ENCODE measurements around the gene CBFA2T3. TPM values are rescaled to one million over a fixed set of nuclear protein-coding genes. Genes with fewer than 3 reads are reported as not detected.

CBFA2T3 gene
- total RNA-seq, 4 donors from 2014 or later: 1.4 to 5.8 (median 1.5) TPM

DNA sequence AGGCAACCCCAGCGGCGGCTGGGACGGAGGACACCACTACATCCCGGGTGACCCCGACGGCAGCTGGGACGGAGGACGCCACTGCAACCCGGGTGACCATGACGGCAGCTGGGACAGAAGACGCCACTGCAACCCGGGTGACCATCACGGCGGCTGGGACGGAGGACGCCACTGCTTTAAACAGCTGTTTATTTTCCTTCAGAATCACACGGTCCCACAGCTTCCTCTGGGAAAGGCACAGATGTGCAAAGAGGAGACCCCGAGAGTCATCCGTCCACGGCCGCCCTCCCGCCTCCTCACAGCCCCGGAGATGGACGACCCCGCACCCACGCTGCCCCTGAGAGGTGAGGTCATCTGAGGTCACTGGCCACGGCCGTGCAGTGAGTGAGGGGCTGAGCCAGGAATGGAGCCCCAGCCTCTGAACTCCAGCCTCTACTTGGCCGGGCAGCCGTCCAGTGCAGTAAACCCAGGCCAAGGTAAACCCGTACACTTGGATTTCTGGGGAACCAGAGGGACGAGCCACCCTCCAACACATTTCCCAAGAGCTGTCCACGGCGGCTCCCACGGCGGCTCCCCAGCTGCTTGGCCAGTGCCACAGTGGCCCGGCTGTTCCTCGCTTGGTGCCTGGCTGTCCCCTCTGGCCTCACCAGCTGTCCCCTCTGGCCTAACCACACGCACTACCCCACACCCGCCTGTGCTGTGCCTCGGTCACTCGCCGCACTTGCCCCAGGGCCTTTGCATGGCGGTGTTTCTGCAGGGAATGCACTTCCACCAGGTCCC is 67.4 kb downstream of the CBFA2T3 start:
- no peak for ATAC-seq
- 70 to 72% methylated on average over 16 to 18 of the region's 44 CpGs for WGBS, 2 donors (ENCODE audit: low coverage in 1 of 2)
- H3K4me1 ChIP-seq: peaks cover 0 to 19% (median 0%) of the 10 kb centered on the region in 3 donors
- H3K36me3 ChIP-seq: no peaks in the 10 kb centered on the region
- no peaks in the 10 kb centered on the region for H3K9me3 ChIP-seq
- H3K27me3 ChIP-seq: peaks cover 69% of the 10 kb centered on the region
- TF ChIP-seq, protein P1, sequence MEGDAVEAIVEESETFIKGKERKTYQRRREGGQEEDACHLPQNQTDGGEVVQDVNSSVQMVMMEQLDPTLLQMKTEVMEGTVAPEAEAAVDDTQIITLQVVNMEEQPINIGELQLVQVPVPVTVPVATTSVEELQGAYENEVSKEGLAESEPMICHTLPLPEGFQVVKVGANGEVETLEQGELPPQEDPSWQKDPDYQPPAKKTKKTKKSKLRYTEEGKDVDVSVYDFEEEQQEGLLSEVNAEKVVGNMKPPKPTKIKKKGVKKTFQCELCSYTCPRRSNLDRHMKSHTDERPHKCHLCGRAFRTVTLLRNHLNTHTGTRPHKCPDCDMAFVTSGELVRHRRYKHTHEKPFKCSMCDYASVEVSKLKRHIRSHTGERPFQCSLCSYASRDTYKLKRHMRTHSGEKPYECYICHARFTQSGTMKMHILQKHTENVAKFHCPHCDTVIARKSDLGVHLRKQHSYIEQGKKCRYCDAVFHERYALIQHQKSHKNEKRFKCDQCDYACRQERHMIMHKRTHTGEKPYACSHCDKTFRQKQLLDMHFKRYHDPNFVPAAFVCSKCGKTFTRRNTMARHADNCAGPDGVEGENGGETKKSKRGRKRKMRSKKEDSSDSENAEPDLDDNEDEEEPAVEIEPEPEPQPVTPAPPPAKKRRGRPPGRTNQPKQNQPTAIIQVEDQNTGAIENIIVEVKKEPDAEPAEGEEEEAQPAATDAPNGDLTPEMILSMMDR (IDR thresholded peaks at IDR 0.05): no peak
- TF ChIP-seq POLR2AphosphoS5 (IDR thresholded peaks at IDR 0.05) (no peak), EP300 (IDR thresholded peaks at IDR 0.05) (no peak), POLR2A (IDR thresholded peaks at IDR 0.05) (no peak)
- H3K4me3 ChIP-seq: no peak overlapping the region
- H3K27ac ChIP-seq: no peak overlapping the region

DNA sequence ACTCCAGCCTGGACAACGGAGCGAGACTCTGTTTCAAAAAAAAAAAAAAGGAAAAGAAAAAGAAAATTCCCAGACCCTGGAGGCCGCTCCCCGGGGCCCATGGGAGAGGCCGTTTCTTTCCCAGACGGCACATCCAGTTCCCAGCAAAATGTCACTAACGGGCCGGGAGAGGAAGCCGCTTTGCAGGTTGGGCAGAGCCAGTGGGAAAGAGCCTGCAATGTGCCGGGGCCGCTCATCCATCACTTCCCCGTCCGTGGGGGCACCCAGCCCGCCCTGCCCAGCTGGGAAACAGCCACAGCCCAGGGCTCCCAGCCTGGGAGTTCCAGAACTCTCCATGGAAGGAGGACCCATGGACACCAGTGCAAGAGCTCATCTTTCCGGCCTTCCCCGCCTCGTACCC is 68.7 kb downstream of the CBFA2T3 start:
- WGBS, 2 donors (ENCODE audit: low coverage in 1 of 2): 81 to 92% methylated on average over 8 to 10 of the region's 17 CpGs
- ATAC-seq: no peak
- Histone ChIP-seq H3K4me3 (no peak overlapping the region), H3K27me3 (peaks cover 61% of the 10 kb centered on the region), H3K9me3 (no peaks in the 10 kb centered on the region), H3K27ac (peak overlapping the region in 1 of 4 donors; percentile 1), H3K36me3 (no peaks in the 10 kb centered on the region), H3K4me1 (peaks cover 0 to 19% (median 0%) of the 10 kb centered on the region in 3 donors)
- TF ChIP-seq POLR2AphosphoS5 (IDR thresholded peaks at IDR 0.05) (no peak), EP300 (IDR thresholded peaks at IDR 0.05) (no peak), POLR2A (IDR thresholded peaks at IDR 0.05) (no peak)
- TF ChIP-seq, protein P1 (IDR thresholded peaks at IDR 0.05): no peak

DNA sequence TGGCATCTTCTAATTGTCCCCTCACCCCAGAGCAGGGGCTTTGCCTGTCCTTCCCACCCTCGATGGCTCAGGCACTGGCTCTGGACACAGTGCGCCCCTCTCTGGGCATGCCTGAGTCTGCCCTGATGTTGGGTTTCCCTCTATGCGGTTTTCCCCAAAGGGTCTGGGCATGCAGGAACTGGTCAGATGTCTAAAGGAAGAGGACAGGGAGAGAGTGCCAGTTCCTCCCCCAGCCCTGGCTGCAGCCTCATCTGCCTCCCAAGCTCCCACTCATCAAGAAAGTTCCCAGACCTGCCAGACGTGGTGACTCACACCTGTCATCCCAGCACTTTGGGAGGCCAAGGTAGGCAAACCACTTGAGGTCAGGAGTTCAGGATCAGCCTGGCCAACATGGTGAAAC is 69.2 kb downstream of the CBFA2T3 start:
- WGBS, 2 donors (ENCODE audit: low coverage in 1 of 2): 80 to 93% methylated on average over 2 of the region's 4 CpGs
- no peaks in the 10 kb centered on the region for H3K9me3 ChIP-seq
- H3K36me3 ChIP-seq: no peaks in the 10 kb centered on the region
- TF ChIP-seq, protein P1 (IDR thresholded peaks at IDR 0.05): no peak
- TF ChIP-seq EP300 (IDR thresholded peaks at IDR 0.05): no peak
- H3K27ac ChIP-seq: no peak overlapping the region
- peaks cover 0 to 19% (median 0%) of the 10 kb centered on the region in 3 donors for H3K4me1 ChIP-seq
- peaks cover 61% of the 10 kb centered on the region for H3K27me3 ChIP-seq
- ATAC-seq: no peak
- H3K4me3 ChIP-seq: no peak overlapping the region

DNA sequence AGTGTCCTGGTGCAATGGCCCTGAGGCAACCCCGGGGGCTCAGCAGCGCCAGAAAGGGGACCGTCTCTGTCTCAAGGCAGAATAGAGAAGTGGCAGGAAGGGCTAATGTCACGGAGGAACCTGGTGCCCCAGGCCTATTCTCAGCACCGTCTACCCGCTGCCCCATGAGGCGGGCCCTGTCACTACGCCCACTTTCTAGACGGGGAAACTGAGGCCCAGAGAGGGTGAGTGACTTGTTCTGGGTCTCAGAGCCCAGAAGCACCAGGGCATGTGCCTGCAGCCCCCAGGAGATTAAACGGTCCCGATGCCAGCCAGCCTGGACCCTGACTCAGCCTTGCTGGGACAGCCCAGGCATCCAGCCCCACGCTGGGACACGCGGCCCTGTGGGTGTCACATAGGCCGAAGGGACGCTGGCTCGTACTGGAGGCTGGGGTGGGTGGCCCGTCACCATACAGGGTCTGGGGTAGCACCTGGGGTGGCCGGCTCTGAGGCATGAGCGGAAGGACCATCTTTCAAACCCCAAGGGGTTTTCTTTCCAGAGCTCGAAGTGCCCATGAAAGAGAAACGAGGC is 70.4 kb downstream of the CBFA2T3 start:
- TF ChIP-seq, protein P1 (IDR thresholded peaks at IDR 0.05): no peak
- TF ChIP-seq POLR2AphosphoS5 (IDR thresholded peaks at IDR 0.05) (no peak), POLR2A (IDR thresholded peaks at IDR 0.05) (no peak), EP300 (IDR thresholded peaks at IDR 0.05) (no peak)
- no peak for ATAC-seq
- no peak overlapping the region for H3K4me3 ChIP-seq
- no peaks in the 10 kb centered on the region for H3K9me3 ChIP-seq
- peaks cover 0 to 2% of the 10 kb centered on the region in 2 donors for H3K36me3 ChIP-seq
- no peak overlapping the region for H3K27ac ChIP-seq
- peaks cover 0 to 17% (median 0%) of the 10 kb centered on the region in 3 donors for H3K4me1 ChIP-seq
- H3K27me3 ChIP-seq: peaks cover 54% of the 10 kb centered on the region
- WGBS, 2 donors (ENCODE audit: low coverage in 1 of 2): 83% methylated on average over 7 of the region's 22 CpGs; no CpG with 5 or more reads in 1 of the 2 donors

Measured in gastroesophageal sphincter (tissue), 4 donors.